ENCODE data around the gene RFLNA. TPM values are rescaled to one million over a fixed set of nuclear protein-coding genes. Genes with fewer than 3 reads are reported as not detected.

Gene RFLNA
- total RNA-seq, 1 experiment from 2014 or later: 5.4 TPM

GRCh38 chr12:124296295-124296915 is 1.5 kb downstream of the RFLNA start:
- ChIA-PET CTCF (no interaction called here), POLR2A (interaction anchor here (0.6 kb wide), 1 partner anchor 249 kb away, joined by 9 read pairs; no protein-coding TSS in a partner anchor)
- no peaks in the 10 kb centered on the region; the same call in 1 of the 2 replicates for H3K4me1 ChIP-seq (ENCODE audit: control insufficient read depth, insufficient read depth, low read length)
- H3K27ac ChIP-seq (ENCODE audit: low read length): no peak overlapping the region
- no TSS peak for BruUV-seq (replicated peaks)
- no peak for DNase-seq (ENCODE audit: low read depth, low spot score)
- no peak for ATAC-seq
- intact Hi-C loops (cut with micrococcal nuclease; ENCODE audit: unreplicated experiment): no loop called here
- no peak for TF ChIP-seq REST (IDR thresholded peaks at IDR 0.05; ENCODE audit: insufficient read depth in 1 of 2, low read depth in 2 of 2, low read length in 1 of 2)
- no peak for TF ChIP-seq CTCF (IDR thresholded peaks at IDR 0.05)
- no peak for TF ChIP-seq SIN3A (IDR thresholded peaks at IDR 0.05; ENCODE audit: borderline replicate concordance, insufficient read depth, low read depth, low read length)
- TF ChIP-seq TCF7L2 (IDR thresholded peaks at IDR 0.05; ENCODE audit: low read depth, low read length): no peak
- TF ChIP-seq POLR2AphosphoS5 (IDR thresholded peaks at IDR 0.05; ENCODE audit: low read depth, low read length): no peak
- H3K4me3 ChIP-seq (ENCODE audit: low read depth in 2 of 2, low read length in 2 of 2): no peak overlapping the region
- no peaks in the 10 kb centered on the region for H3K9me3 ChIP-seq (ENCODE audit: control insufficient read depth, insufficient read depth, low read depth, low read length)
- peaks cover 5% of the 10 kb centered on the region; the same call in 1 of the 2 replicates for H3K27me3 ChIP-seq (ENCODE audit: control insufficient read depth, insufficient read depth, low read length)
- no peaks in the 10 kb centered on the region for H3K36me3 ChIP-seq (ENCODE audit: control insufficient read depth, insufficient read depth, low read length)
- in situ Hi-C loops (cut with HindIII; ENCODE audit: low pct_unique_long_range_greater_than_20kb, low sequenced_read_pairs): no loop called here

- ChIA-PET CTCF (no interaction called here), POLR2A (no interaction called here)
- H3K27me3 ChIP-seq (ENCODE audit: control insufficient read depth, insufficient read depth, low read length): peaks cover 5% of the 10 kb centered on the region; the same call in 1 of the 2 replicates
- TF ChIP-seq CTCF (IDR thresholded peaks at IDR 0.05) (no peak), SIN3A (IDR thresholded peaks at IDR 0.05; ENCODE audit: borderline replicate concordance, insufficient read depth, low read depth, low read length) (no peak), TCF7L2 (IDR thresholded peaks at IDR 0.05; ENCODE audit: low read depth, low read length) (no peak), REST (IDR thresholded peaks at IDR 0.05; ENCODE audit: insufficient read depth in 1 of 2, low read depth in 2 of 2, low read length in 1 of 2) (no peak), POLR2AphosphoS5 (IDR thresholded peaks at IDR 0.05; ENCODE audit: low read depth, low read length) (no peak)
- no TSS peak for BruUV-seq (replicated peaks)
- no peak for DNase-seq (ENCODE audit: low read depth, low spot score)
- 0 out of 2 replicates have a peak, but pooled peaks have one; percentile 7 for ATAC-seq
- H3K27ac ChIP-seq (ENCODE audit: low read length): no peak overlapping the region
- H3K4me3 ChIP-seq (ENCODE audit: low read depth in 2 of 2, low read length in 2 of 2): no peak overlapping the region
- H3K9me3 ChIP-seq (ENCODE audit: control insufficient read depth, insufficient read depth, low read depth, low read length): no peaks in the 10 kb centered on the region
- intact Hi-C loops (cut with micrococcal nuclease; ENCODE audit: unreplicated experiment): no loop called here
- no peaks in the 10 kb centered on the region for H3K36me3 ChIP-seq (ENCODE audit: control insufficient read depth, insufficient read depth, low read length)
- in situ Hi-C loops (cut with HindIII; ENCODE audit: low pct_unique_long_range_greater_than_20kb, low sequenced_read_pairs): no loop called here
- H3K4me1 ChIP-seq (ENCODE audit: control insufficient read depth, insufficient read depth, low read length): no peaks in the 10 kb centered on the region; the same call in 1 of the 2 replicates
Observed at GRCh38 chr12:124296916-124297351, 2.0 kb downstream of the RFLNA start.
